ENCODE results near the gene CDC45.

The CDC45 gene

DNA sequence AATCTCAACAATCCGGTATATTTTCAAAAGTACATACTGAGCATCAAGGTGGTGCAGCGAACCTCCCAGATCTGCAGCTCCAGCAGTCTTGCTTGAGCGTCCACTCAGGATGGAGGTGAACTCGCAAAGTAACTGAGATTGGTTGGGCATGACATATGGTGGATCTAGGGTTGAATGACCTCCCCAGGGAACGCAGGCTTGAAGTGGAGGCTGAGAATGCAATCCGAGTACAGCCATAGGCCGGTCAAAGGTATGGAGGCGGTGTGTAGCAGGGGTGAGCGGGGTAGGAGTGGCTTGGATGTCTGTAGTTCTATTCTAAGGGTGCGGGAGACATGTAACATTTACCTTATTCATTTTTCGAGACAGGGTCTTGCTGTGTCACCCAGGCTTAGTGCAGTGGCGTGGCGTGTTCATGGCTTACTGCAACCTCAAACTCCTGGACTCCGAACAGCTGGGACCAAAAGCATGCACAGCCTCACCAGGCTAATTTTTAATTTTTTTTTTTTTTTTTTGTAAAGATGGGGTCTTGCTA, 31.6 kb upstream of the CDC45 start:
- DNase-seq: peak; percentile 63

DNA sequence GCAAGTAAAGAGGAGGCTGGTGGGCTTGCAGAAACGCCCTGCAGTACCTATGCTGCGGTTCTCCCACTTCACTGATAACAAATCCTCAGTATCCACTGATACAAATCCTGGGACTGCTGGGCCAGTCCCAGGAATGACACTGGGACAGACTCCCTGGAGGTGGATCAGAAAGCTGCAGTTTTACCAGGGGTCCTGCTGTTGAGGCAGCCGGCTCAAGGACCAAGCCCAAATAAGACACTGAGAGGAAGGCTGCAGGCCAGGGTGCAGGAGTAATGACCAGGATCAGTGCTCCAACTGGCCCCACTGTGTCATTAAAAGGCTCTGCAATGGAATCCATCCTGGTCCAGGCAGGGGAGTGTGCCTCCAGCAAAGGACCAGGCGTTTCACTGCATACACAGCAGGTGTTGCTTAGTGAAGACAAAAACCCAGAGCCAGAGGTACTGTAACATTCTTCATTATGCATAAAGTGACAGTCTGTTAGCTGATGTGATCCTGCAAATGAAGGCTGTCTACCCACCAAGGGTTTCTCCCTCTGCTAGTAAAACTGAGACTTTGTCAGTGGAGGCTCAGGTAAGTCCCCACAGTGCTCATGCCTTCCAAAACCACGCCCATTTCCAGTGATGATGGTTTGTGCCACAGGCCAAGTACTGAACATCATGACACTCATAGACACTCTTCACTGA, 30.8 kb upstream of the CDC45 start:
- no peak for DNase-seq

DNA sequence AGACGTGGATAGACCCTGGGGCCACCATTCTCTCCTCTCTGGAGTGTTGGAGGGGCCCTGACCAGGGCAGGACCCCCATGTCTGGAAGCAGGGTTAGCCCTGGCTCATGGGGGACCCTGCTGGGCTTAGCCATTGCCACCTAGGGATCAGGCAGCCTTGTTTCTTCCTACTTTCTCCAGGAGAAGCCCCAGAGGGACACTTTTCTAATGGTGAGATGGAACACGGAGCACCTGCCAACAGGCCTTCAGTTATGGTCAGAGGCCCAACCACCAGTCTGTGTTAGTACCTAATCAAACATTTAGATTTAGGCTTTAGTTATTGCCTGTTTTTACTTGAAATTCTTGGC, 30.3 kb upstream of the CDC45 start:
- no peak for DNase-seq

GRCh38 chr22:19450363-19451175, 29.2 kb upstream of the CDC45 start:
- no peak for DNase-seq

GRCh38 chr22:19451570-19451969, 28.1 kb upstream of the CDC45 start:
- DNase-seq: no peak

DNA sequence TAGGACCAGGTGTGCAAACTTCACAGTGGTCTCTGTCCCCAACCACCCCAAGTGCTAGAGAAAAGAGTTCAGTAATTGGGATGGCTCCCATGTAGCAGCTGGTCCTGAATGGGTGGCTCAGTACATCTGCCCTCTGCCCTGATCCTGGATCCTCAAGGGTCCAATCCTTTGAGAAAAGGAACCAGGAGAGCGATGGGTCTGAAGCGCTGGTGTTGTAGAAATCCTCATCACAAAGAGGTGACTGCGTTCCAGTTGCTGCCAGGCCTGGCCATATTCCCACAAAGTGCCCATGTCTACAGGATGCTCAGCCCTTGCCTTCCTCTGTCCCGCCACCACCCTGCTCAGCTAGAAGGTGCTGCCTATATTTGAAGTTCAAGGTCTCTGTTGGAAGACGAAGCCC, 26.0 kb upstream of the CDC45 start:
- no peak for DNase-seq

DNA sequence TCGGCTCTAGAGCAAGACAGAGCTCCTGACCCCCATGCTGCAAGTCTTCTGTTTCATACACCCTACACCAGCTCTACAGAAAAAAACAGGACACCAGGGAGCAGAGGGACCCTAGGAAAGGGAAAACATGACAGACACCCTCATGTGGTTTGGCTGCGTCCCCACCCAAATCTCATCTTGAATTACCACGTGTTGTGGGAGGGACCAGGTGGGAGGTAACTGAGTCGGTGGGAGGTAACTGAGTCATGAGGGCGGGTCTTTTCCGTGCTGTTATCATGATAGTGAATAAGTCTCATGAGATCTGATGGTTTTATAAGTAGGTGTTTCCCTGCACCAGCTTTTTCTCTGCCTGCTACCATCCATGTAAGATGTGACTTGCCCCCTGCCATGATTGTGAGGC, 25.6 kb upstream of the CDC45 start:
- DNase-seq: no peak

- no peak for DNase-seq
Measured at GRCh38 chr22:19455033-19455432, 24.7 kb upstream of the CDC45 start.

GRCh38 chr22:19455585-19456370, 23.9 kb upstream of the CDC45 start:
- DNase-seq: no peak

- no peak for DNase-seq
Measured at GRCh38 chr22:19456541-19456940, 23.2 kb upstream of the CDC45 start.

DNA sequence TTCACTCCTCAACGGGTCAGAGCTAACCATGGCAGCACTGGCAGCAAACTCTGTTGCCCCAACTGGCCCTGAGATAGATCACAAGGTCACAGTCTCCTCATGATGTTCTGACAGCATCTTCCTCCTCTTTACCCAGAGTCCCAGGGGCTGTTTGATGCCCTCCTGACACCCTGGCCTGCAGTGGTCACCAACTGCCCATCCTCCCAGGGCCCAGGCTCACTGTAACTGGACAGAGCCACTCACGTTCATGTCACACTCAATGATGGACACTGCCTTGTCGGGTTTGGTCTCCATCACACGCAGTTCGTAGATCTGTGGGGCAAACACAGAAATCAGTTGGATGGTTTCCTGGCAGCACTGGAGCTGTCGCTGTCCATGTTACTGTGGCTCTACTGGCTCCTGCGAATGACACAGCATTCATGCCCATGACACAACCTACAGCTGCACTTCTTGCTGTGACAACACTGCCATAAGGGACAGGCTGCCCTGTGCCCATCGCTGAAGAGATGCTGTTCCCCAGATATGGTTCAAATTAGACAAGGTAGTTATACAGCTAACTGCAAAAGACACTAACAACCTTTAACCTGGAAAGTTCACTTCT, 21.8 kb upstream of the CDC45 start:
- DNase-seq: no peak

DNA sequence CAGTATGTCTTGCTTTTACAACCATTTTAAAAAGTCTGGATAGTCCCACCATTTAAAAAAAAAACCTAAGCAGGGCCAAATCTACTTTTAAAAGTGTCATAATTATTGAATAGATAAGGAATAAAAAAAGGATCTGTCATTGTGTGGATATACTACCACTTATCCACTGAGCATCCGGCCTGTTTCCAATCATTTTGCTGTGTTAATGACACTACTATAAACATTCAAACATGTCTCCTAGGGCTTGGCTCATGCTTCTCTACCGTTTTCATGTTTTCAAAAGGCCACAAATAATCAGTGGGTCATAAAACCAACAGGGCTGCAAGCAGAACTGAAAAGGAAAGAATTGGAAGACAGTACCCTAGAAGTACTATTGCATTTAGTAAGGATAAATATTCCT, 19.7 kb upstream of the CDC45 start:
- no peak for DNase-seq

DNA sequence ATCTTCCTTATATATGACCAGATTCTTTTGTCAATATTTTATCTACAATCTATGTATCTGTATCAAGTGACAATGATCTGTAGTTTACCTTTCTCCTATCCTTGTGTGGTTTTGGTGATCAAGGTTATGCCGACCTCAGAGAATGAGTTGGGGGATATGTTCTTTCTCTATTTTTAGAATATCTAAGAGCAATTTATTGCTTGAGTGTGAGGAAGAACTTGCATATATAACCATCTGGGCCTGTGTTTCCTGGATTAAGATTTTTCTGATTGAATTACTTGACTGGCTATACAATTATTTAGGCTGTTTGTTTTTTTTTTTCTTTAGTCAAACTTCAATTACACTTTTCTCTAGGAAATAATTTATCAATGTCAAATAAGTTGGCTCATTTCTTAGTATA, 18.2 kb upstream of the CDC45 start:
- DNase-seq: no peak

- DNase-seq: no peak
Measured at GRCh38 chr22:19463008-19463407, 16.7 kb upstream of the CDC45 start.

- no peak for DNase-seq
Measured at GRCh38 chr22:19463491-19464469, 15.9 kb upstream of the CDC45 start.

DNA sequence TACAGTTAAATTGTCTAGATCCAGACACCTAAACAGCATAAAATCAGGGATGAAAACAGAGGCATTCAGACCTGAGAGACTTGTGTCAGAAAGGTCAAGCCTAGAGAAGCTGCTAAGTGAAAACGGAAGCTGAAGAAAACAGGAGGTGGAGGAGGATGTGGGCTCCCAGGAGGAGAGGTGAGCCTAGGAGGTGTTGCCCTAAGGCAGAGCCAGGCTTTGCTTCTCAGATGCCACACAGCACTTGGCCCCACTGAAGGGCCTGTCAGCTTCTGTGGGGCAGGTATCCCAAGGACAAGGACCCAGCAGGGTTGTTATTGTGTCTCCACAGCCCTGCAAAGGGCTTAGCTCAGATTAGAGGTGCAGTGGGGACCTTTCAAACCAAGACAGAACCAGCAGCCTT, 15.2 kb upstream of the CDC45 start:
- no peak for DNase-seq

- no peak for DNase-seq
Measured at GRCh38 chr22:19464975-19465374, 14.7 kb upstream of the CDC45 start.

GRCh38 chr22:19466126-19466716, 13.5 kb upstream of the CDC45 start:
- DNase-seq: no peak

DNA sequence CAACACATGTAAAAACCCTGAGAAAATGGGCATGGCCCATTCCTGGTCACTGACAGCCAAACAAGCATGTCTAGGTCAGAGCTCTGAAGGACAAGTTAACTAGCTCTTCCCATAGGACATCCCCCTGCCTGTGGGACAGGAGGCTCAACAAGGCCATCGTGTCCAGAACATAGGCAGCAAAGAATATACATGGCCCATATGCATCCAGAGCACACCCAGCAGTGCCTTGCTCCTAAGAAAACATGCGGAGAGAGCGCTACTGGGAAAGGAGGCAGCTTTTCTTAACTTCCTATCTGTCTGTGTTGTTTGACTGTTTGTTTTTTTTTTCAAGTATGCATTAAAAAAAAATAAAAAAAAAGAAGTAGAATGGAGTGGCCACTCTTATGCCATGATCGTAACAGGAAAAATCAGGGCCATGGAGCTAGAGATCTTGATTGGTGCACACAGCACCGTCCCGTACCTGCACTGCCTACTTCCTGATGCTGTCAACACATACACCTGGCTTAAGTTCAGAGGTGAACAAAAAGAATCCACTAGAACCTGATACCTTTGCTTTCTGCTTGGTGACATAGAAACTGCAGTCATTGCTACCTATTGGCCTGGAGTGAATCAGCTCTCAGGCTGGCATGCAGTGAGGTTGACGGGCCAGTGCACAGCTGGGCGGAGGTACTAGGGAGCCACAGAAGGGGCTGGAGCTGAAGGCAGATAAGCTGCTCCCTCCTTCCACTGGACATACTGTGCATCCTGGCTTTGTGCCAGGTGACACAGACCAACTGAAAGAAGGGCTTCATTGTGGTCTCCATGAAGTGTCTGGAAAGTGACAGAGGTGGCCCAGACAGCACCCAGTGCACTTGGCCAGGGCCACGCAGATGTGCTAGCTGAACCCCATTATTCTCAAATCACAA, 12.6 kb upstream of the CDC45 start:
- no peak for DNase-seq

DNA sequence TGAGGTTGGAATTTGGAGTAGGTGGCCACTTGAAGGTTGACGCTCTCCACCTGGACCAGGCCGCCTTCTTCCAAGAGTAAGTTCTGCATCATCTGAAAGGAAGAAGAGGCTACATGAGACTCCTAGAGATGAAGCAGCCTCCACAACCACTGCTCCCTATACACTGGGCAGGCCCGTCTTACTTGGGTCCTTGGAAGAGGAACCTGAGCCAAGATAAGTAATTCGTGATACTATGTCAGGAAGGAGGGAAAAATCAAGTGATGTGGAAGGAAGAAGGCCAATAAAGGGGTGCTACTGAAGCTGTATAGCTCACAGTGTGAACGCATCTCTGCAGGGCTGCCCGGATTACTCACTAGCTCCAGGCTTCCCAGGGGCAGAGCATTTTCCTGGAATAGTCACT, 11.8 kb upstream of the CDC45 start:
- DNase-seq: no peak

DNA sequence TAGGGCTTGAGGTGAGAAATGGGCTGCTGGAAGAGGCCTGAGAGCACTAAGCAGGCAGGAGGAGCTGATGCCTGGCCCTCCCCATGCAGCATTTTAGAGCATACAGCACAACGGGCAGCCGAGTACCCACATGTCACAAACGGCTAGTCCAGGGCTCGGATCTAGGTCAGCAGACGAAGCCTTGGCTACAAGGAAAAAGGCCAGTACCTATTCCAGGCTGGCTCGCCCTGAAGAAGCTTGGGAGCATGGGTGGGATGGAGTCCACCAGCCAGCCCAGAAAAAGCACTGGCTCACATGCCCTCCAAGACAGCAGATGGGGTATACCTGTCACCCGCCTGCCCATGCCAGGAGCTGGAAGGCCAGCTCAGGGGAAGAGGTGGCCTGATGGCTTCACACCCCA, 10.3 kb upstream of the CDC45 start:
- no peak for DNase-seq

Measured in NCI-H1105 (cell line).